ENCODE data around the gene SERINC3. TPM values are rescaled to one million over a fixed set of nuclear protein-coding genes. Genes with fewer than 3 reads are reported as not detected.
A peak's percentile ranks its signal among the peaks of the same experiment; 100 is the strongest.
"Not testable (repeated sequence)": the region's sequence is repeated elsewhere in the genome, so short reads cannot be mapped to it uniquely, and the experiment has no call there.

The SERINC3 gene
- total RNA-seq, 1 donor from 2014 or later = 42.9 TPM

DNA sequence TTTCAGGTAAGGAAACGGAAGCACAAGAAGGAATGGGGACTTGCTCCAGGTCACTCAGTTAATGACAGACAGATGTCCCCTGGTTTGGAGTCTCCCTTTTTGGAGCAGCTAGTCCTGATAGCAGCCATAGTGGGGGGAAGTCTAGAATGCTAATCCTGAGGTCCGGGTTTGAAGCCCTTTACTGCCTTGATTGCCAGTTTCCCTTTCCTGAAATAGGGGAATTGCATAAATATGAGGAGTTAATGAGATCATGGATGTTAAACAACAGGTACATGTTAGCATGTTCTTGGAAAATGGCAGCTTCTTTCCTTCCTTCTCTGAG is 46.5 kb downstream of the SERINC3 start:
- TF ChIP-seq, protein P1, sequence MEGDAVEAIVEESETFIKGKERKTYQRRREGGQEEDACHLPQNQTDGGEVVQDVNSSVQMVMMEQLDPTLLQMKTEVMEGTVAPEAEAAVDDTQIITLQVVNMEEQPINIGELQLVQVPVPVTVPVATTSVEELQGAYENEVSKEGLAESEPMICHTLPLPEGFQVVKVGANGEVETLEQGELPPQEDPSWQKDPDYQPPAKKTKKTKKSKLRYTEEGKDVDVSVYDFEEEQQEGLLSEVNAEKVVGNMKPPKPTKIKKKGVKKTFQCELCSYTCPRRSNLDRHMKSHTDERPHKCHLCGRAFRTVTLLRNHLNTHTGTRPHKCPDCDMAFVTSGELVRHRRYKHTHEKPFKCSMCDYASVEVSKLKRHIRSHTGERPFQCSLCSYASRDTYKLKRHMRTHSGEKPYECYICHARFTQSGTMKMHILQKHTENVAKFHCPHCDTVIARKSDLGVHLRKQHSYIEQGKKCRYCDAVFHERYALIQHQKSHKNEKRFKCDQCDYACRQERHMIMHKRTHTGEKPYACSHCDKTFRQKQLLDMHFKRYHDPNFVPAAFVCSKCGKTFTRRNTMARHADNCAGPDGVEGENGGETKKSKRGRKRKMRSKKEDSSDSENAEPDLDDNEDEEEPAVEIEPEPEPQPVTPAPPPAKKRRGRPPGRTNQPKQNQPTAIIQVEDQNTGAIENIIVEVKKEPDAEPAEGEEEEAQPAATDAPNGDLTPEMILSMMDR (IDR thresholded peaks at IDR 0.05; ENCODE audit: unreplicated experiment) = no peak
- H3K27ac Mint-ChIP-seq = peak overlapping the region; percentile 95
- H3K9me3 Mint-ChIP-seq = no peaks in the 10 kb centered on the region
- H3K4me1 Mint-ChIP-seq = peaks cover 18% of the 10 kb centered on the region
- DNase-seq (ENCODE audit: low spot score in 2 of 2, unreplicated experiment in 2 of 2) = no peak
- peaks cover 2% of the 10 kb centered on the region for H3K27me3 Mint-ChIP-seq (ENCODE audit: low read depth)
- H3K36me3 Mint-ChIP-seq = no peaks in the 10 kb centered on the region
- H3K4me3 Mint-ChIP-seq = peak overlapping the region; percentile 92

DNA sequence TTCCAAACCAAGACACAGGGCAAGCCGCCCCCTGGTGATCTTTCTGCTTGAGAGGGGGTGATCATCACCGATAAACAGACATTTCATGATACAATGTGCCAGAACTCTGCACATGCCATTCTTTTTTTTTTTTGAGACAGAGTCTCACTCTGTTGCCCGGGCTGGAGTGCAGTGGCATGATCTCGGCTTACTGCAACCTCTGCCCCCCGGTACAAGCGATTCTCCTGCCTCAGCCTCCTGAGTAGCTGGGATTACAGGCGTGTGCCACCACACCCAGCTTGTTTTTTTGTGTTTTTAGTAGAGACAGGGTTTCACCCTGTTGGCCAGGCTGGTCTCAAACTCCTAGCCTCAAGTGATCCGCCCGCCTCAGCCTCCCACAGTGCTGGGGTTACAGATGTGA is 49.6 kb downstream of the SERINC3 start:
- H3K4me3 Mint-ChIP-seq; DNase-seq (ENCODE audit: low spot score in 2 of 2, unreplicated experiment in 2 of 2); H3K36me3 Mint-ChIP-seq; H3K9me3 Mint-ChIP-seq; H3K27me3 Mint-ChIP-seq (ENCODE audit: low read depth); H3K27ac Mint-ChIP-seq: not testable (repeated sequence)
- H3K4me1 Mint-ChIP-seq = peaks cover 18% of the 10 kb centered on the region

DNA sequence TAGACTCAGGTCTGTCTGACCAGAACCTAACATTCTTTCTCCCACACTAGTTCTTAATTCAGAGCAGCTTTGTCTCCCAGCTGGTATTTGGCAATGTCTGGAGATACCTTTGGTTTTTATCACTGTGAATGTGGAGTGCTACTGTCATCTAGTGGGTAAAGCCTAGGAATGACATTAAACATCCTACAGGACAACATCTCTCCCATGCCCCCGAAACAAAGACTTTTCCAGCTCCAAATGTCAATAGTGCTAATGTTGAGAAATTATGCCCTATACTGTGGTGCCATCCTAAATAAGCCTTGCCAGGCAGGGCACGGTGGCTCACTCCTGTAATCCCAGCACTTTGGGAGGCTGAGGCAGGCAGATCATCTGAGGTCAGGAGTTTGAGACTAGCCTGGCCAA is 50.4 kb downstream of the SERINC3 start:
- no peak for DNase-seq (ENCODE audit: low spot score in 2 of 2, unreplicated experiment in 2 of 2)
- Mint-ChIP-seq H3K36me3 (no peaks in the 10 kb centered on the region), H3K27ac (no peak overlapping the region), H3K4me1 (peaks cover 10% of the 10 kb centered on the region), H3K27me3 (ENCODE audit: low read depth) (peaks cover 2% of the 10 kb centered on the region), H3K4me3 (no peak overlapping the region), H3K9me3 (no peaks in the 10 kb centered on the region)
- TF ChIP-seq, protein P1 (IDR thresholded peaks at IDR 0.05; ENCODE audit: unreplicated experiment) = no peak

DNA sequence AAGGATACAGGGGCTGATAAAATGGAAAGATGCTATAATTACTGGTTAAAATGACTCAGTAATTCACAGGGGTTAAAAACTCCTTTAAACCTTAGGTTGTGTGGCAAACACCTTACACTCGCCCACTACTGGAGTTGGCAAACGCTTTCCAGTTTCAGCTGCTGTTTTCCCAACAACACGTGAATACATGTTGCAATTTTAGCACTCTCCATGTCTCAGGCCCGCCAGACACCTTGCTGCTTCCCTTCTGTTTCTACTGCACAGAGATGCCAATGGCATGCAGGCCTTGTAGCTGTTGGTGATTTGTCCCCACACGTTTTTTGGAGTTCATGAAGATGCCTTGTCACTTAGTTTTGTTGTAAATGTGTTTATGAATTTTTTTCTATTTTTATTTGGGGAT is 51.5 kb downstream of the SERINC3 start:
- no peak overlapping the region for H3K4me3 Mint-ChIP-seq
- peaks cover 2% of the 10 kb centered on the region for H3K27me3 Mint-ChIP-seq (ENCODE audit: low read depth)
- no peaks in the 10 kb centered on the region for H3K36me3 Mint-ChIP-seq
- no peak for DNase-seq (ENCODE audit: low spot score in 2 of 2, unreplicated experiment in 2 of 2)
- H3K27ac Mint-ChIP-seq = no peak overlapping the region
- peaks cover 3% of the 10 kb centered on the region for H3K4me1 Mint-ChIP-seq
- TF ChIP-seq, protein P1 (IDR thresholded peaks at IDR 0.05; ENCODE audit: unreplicated experiment) = no peak
- H3K9me3 Mint-ChIP-seq = no peaks in the 10 kb centered on the region

DNA sequence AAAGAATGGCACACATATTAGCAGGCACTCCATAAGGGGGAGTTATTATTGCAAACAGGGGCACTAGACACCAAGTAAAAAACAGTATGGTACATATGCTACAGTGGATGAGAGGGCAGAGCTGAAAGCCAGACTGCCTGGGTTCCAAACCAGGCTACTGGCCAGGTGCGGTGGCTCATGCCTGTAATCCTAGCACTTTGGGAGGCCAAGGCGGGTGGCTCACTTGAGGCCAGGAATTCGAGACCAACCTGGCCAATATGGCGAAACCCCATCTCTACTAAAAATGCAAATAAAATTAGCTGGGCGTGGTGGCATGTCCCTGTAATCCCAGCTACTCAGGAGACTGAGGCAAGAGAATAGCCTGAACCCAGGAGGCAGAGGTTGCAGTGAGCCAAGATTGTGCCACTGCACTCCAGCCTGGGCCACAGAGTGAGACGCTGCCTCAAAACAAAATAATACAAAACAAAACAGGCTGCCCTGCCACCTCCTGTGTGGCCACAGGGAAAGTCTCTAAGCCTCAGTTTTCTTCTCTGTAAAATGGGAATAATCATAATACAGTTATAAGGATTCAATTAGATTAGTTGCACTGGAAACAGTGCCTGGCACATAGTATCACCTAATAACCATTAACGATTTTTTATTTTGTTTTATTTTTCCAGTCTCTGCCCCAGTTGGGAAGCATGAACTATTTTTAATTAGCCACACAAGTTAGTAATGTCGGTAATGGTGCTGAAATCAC is 53.7 kb downstream of the SERINC3 start:
- TF ChIP-seq, protein P1 (IDR thresholded peaks at IDR 0.05; ENCODE audit: unreplicated experiment) = no peak
- H3K9me3 Mint-ChIP-seq = no peaks in the 10 kb centered on the region
- no peaks in the 10 kb centered on the region for H3K4me1 Mint-ChIP-seq
- no peak for DNase-seq (ENCODE audit: low spot score in 2 of 2, unreplicated experiment in 2 of 2)
- H3K27me3 Mint-ChIP-seq (ENCODE audit: low read depth) = peaks cover 2% of the 10 kb centered on the region
- H3K4me3 Mint-ChIP-seq = no peak overlapping the region
- H3K27ac Mint-ChIP-seq = no peak overlapping the region
- H3K36me3 Mint-ChIP-seq = no peaks in the 10 kb centered on the region

DNA sequence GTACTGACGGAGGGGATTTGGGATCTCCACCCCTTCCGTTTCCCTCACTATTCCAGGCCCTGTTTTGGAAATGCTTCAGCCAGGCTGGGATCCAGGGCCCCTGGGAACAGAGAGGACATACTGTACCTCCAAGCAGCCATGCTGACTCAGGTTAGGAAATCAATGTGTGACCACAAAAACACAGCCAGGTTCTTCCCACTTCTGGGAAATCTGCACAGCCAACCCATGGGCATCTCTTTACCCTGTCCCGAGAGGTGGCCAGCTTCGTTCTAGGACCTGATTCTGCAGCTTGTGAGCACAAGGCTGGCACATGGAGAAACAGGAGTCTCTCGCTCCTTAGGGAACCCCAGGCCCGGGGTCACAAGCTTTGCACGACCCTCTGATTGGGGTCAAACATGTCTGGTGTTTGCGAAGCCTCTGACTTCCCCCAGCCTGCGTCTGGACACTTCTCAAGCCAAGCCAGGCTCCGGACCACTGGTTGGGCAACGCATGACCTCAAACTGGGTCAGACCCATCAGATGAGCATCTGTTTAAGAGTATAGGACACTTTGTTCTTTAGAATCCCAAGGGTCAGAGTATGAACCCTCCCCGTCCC is 54.5 kb downstream of the SERINC3 start:
- H3K27me3 Mint-ChIP-seq (ENCODE audit: low read depth) = peaks cover 2% of the 10 kb centered on the region
- DNase-seq (ENCODE audit: low spot score in 2 of 2, unreplicated experiment in 2 of 2) = no peak

More for the DNA sequence above, 54.5 kb downstream of the SERINC3 start:
- H3K27ac Mint-ChIP-seq = no peak overlapping the region
- no peak overlapping the region for H3K4me3 Mint-ChIP-seq
- H3K36me3 Mint-ChIP-seq = no peaks in the 10 kb centered on the region
- H3K9me3 Mint-ChIP-seq = no peaks in the 10 kb centered on the region
- H3K4me1 Mint-ChIP-seq = no peaks in the 10 kb centered on the region
- TF ChIP-seq, protein P1 (IDR thresholded peaks at IDR 0.05; ENCODE audit: unreplicated experiment) = no peak

Measured in mesothelial cell of epicardium (in vitro differentiated cells).